HK-2 (cell line): ENCODE data around the gene SKI.

Experiments
- DNase-seq: peaks from one replicate; pipeline ENCODE4 v3.0.0-alpha.2; 2018; ENCODE audit not compliant: unreplicated experiment

SKI gene

DNA sequence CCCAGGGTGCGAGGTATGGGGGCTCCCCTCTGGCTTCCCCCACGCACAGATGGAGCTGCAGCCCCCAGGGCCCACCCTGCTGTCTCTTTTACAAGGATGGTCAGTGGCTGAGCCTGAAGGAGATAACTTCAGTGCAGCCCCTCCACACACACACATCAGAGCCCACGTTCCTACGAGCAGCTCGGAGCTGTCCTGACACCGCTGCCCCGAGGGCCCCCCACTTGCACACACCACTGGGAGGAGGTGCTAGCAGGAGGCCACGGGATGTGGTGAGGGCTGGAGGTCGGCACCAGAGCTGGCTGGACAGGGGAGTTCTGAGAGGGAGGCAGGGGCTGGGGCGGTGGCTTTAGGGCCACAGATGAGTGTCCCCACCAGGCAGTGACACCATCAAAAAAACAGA is 109.4 kb downstream of the SKI start:
- no peak for DNase-seq

DNA sequence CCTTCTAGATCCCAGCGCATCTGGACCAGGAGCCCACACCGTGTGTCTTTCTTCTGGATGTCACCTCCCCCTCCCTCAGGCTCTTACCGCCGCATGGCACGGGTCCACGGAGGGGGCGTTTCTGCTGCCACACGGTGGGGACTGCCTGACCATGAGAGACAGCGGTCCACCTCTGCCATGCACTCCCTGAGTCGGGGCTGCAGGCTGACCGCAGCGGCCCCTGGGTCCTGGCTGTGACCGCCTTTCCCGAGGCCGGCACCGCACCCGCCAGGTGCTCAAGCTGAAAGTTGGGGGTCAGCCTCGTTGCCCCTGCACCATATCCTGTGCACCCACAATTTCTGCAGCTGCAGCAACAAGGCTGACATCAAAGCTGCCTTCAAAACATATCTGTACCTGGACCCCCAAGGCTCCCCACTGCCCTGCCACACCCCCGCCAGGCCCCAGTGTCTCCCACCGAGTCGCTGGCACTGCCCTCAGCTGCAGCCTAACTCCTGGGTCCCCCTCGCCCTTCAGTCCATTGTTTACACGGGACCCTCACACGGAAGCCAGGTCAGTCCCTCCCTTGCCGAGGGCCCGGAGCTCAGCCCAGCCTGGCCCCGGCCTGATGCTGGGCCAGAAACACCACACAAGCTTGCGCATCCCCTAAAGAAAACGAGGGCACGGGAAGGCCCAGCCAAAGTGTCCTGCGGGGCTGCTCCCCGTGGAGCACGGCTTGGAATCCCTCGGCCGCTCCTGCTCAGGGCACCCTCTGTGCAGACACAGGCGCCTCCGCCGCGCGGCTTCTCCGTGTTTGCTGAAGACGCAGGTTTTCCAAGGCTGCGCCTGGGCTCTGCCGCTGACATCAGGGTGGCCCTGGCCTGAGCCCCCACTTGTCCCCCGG is 111.3 kb downstream of the SKI start:
- DNase-seq, result no peak

DNA sequence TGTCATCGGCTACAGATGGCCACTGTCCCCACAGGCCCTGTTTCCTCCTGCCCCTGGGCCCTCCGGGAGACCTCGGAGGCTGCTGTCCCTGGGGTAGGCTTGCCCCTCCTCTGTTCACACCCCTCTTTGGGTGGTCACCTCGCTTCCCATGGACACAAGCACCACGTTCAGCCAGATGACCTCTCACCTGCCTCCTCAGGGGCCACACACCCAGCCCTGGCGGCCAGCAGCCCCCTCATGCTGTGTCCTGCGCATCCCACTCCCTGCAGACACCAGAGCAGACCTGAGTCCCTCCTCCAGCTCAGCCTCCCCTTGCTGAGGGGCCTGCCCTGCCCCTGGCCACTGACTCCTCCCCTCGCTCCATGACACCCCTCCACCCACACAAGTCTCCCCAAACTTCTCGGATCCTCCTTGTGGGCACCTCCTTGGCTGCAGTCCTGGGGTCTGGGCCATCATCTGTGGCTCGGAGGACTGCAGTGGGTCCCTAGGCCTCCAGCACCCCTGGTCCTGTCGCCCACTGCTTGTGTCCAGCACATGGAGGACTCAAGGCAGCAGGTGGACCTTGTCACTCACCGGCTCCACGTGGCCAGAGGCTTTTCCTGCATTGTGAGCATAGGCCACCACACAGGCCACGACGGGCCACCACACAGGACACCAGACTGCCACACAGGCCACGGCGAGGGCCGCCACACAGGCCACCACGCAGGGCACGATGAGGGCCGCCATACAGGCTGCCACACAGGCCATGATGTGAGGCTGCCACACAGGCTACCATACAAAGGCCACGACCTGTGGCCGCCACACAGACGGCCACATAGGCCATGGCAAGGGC is 112.2 kb downstream of the SKI start:
- no peak for DNase-seq

DNA sequence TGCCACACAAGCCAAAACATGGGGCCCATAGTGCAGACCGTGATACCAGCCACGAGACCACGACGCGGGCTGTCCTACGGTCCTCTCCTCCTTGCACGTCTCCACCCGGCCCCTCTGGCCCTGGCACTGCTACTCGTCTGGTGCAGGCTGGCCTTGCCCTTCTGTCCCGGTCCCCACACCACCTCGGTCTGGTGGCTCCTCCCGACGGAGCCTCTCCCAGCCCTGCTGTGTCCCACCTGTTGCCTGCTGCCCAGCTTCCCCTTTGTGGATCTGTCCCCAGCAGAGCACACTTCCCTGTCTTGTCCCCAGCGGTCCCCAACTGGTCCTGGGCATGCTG is 112.8 kb downstream of the SKI start:
- DNase-seq, result no peak

DNA sequence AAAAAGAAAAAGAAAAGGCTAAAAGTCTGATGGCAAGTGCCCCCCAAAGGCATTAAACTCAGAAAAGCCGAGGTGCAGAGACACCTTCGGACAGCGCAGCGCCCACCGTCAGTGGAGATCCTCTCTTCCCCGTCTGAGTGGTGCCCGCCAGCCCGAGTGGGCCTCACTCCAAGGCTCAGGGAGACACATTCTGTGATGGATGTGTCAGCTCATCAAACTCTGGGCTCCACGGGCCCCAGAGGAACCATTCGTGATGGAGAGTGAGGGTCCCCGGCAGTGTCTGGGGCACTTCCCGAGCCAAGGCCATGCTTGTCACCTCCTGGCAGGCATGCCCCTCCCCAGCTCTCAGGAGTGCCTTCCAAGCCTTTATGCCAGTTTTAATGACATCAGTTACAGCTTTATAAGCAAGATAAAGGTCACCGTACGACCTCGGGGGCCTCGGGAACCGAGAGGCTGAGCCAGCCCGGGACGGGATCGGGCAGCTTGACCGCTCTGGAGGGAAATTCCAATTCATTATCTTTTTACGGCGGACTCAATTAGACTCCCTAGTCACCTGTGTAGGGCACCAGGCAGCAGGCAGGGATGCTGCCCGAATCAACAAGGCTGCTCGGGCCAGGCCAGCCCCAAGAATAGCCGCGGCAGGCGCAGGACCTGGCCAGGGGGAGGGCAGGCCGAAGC is 113.7 kb downstream of the SKI start:
- no peak for DNase-seq

DNA sequence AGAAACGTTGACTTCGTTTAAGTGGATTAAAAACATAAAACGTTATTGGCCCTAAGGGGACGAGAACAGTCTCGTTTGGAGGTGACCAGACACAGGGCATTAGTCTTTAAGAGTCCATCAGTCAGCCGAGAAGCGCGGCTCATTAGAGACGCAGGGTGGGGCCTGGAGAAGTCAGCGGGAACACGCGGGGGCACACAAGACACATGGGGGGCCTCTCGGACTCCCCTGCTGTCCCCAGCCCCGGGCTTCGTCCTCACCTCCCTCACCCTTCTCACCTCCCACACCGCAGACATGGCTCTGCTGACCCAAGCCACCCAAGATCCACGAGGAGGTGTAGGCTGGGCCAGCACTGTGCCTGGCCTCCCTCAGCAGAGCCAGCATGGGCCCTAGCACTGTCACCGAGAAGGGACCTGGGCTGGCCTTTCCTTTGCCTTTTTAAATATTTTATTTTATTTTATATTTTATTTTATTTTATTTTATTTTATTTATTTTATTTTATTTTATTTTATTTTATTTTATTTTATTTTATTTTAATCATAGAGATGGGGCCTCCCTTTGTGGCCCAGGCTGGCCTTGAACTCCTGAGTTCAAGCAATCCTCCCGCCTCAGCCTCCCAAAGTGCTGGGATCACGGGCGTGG is 114.4 kb downstream of the SKI start:
- no peak for DNase-seq

DNA sequence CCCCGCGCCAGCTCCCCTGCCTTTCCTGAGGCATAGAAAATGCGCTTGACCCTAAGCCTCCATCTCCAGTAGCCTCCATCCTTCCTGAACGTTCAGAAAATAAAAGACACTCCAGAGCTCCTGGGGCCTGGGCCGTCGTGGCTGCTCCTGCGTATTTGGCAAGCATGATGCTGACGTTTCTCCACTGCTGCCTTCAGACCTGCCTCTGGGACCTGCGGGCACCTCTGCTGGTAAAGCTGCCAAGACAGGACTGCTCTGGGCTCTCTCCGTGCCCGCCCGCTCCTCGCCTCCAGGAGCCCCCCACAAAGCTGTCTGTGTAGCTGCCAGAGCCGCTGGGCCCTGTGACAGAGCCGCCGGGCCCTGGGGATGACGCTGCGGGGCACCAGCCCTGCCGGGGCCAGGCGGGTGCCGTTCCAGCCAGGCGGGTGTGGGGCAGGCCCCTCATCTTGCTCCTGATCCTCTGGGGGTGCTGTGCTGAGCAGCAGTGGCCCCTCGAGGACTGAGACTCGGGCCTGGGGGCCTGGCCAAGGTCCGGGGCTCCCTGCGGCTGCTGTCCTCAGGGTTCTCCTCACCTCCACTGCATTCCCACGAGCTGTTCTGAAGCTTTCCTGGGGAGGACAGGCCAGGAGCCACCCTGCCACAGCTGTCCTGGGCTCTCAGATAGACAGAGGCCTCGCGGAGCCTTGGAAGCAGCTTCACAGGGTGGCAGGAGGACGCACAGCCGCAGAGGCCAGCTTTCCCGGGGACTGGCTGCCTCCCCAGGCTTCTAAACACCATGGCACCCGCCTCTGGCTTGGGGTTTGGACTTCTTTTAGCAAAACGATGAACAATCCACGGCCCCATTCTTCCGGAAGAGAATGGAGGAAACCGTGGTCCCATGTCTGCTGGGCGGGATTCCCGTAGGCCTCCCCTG is 115.2 kb downstream of the SKI start:
- no peak for DNase-seq

DNA sequence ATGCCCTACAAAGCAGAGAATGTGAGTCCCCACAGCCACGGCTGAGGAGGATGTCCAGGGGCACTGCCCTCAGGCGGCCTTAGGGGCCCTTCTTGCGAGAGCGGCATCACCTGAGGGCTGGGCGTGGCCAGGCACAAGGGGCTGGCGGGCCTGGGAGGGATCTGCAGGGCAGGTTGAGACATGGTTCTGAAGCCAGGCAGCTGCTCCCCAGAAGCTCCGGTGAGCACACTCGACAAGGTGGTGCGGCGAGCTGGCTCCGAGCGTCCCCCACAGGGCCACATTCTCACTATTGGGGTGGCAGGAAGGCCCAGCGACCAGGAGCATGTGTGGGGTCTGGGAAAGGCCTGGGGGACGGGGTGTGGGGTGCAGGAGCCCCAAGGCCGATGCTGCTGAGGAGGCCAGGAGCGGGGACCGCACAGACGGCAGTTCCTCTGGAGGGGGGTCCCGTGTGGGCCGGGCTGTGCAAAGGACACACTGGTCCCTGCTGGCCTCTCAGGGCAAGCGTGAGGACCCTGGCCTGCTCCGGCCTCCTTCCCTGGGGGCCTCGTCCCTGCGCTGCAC is 116.1 kb downstream of the SKI start:
- DNase-seq, result no peak

DNA sequence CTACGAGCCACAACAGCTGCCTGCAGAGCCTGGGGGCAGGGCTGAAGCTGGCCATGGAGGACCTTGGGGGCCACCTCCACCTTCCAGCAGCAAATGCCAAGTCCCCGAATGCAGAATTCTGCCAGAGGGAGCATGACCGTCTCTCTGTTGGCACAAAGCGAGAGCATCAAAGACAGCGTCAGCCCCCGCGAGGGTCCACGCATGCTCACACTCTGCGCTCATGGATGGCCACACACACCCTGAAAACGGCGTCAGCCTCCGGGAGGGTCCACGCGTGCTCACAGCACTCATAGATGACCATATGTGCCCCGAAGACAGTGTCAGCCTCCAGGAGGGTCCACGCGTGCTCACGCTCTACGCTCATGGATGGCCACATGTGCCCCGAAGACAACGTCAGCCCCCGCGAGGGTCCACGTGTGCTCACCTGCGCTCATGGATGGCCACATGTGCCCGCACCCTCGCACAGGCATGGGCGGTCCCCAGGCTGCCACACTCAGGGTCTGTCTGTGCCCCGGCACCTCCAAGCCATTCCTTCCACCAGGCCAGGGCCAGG is 116.7 kb downstream of the SKI start:
- DNase-seq, result no peak

DNA sequence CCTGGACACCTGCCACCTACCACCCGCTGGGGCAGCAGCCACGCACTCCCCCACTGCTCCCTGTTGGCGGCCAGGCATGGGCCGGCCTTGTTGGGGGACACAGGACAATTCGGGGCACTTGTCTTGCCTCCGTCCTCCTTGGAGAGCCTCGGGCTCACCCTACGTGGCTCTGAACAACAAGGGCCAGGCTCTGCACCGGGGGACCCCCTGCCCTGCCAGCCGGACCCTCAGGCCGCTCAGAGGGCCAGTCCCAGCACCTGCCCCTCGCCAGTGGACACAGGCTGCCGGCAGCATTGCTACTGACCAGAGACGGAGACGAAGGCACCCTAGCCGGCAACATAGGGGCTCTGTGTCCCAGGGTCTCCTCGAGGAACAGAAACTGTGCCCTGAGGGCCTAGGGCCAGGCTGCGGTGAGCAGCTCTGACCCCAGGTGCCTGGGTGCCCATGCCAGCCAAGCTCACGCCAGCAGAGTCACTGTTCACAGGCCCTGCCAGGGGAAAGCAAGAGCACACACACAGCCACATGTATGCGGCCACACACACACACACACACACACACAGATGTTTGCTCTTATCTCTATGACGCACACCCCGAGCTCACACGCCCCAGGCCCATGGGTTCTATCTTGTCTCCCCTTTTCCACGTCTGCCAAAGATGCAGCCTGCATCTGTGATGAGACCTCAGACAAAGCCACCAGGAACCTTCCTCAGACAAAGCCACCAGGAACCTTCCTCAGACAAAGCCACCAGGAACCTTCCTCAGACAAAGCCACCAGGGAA is 117.4 kb downstream of the SKI start:
- DNase-seq, result no peak

DNA sequence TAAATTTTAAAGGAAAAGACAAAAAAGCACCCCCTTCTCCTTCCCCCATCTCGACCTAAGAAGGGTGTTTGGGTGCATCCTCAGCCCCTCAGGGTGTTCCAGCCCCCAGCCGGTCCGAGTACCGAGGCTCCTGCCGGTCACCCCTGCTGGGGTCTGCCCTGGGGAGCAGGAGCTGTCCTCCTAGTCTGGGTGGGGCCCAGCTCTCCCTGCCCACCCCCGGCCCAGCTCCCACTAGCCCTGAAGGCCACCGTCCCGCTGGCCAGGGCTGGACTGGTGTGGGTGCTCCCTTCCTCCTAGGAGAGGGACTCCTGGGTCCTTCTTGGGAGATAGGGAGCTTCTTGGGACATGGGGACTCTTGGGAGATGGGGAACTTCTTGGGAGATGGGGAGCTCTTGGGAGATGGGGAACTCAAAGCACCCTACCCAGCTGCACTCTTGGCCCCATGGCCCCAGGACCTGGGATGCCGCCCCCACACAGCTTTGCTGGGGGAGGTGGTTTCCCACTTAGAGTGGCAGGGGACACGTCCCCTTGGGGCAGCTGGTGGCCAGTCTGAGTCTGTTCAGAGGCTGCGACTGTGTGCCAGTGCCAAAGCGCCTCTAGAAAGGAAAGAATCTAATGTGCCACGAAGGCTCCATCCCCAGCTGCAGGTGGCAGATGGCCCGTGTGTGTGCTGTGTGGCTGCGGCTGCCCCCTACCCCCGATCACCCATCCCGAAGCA is 118.7 kb downstream of the SKI start:
- no peak for DNase-seq

DNA sequence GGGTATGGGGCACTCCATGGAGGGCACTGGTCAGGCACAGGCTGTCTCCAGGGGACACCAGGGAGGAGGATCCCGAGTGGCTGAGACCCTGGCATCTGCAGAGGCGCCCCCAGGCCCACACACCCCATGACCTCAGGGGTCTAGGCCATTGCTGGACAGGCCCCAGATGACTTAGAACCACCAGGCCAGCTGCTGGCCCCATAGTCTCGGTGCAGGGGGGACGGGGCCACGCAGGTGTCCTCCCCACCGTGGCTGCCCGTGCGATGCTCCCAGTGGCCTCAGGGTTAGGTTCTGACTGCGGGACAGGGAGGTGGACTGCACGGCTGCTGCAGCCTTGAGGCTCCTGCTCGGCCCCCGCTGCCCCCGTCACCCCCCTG is 119.3 kb downstream of the SKI start:
- no peak for DNase-seq

DNA sequence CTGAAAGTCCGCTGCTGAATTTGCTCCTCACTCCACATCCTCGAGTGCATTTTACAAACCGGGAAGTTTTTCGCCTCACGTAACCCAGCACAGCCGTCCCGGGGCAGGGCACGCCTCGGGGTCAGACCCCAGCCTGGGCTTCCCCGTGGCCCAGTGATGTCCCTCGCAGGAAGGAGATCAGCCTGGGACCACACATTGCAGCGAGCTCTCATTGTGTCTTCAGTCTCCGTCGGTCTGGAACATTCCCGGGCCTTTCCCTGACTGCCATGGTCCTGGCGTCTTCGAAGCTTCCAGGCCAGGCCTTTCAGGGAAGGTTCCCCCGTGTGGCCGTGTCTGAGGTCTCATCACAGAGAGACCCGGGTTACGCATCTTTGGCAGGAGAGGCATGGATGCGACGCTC is 119.8 kb downstream of the SKI start:
- DNase-seq, result no peak

DNA sequence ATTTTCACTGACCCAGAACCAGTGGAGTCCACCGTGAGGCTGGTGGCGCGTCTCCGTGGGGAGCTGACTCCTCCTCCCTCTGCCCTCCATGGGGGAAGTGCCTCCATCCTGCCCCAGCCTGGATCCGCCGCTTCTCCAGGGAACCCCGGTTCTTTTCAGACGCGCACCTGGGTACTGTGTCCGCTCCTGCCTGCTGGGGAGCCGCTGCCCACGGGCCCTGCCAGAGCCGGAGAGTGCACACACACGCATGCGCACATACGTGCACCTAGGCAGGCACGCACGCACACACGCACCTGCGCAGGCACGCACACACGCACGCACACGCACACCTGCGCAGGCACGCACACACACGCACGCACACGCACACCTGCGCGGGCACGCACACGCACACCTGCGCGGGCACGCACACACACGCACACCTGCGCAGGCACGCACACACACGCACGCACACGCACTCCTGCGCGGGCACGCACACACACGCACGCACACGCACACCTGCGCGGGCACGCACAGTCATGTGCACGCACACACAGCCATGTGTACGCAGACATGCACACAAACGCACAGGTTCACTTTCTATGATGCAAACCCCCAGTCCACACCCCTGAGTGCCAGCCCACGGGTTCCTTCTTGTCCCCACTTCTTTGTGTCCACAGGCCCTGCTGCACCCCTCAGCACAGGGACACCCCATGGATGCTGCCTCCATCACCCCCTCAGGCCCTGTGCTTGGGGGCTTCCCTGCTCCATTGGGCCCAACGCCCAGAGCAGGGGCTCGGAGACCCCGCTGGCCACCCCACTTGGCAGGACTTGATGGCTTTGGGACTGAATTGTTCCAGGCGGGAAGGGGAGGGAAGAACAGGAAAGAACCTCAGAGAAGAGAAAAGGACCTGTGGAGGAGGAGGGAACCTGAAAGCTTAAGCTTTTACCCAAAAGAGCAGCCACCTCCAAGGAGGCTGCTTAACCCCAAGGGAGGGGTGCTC is 120.5 kb downstream of the SKI start:
- DNase-seq, result no peak

DNA sequence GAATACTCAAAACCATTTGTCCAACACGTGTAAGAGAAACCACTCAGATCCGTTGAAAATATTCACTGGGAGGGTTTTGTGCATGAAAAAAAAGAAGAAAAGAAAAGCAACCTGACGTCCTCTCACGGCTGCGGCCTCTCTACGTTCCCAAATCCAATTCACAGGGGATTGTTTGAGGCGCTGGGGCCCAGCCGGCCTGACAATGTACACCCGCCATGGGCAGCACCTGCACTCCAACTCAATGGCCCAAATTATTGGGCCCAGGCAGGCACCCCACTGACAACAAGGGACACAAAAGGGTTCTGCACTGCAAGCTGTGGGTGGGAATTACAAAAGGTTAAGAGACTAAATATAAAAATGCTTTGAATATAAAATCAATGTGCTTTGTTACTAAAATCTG is 121.7 kb downstream of the SKI start:
- DNase-seq, result no peak

DNA sequence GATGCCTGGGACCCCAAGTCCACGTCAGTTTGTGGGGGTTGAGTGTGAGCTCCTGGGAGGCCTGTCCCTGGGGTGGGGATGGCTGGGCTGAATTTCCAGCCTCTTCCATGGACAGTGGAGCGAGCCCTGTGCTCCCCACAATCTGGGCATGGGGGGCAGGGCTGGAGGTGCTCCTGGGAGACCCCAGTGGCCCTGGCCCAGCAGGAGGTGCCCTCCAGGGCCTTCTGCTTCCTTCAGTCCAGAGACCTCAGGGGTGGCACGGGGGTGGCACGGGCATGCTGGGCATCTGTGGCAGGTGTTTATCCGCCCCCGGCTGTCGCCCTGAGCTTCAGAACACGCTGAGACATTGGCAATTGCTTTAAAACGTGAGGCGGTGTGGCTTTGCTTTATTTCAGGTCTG is 122.4 kb downstream of the SKI start:
- no peak for DNase-seq

DNA sequence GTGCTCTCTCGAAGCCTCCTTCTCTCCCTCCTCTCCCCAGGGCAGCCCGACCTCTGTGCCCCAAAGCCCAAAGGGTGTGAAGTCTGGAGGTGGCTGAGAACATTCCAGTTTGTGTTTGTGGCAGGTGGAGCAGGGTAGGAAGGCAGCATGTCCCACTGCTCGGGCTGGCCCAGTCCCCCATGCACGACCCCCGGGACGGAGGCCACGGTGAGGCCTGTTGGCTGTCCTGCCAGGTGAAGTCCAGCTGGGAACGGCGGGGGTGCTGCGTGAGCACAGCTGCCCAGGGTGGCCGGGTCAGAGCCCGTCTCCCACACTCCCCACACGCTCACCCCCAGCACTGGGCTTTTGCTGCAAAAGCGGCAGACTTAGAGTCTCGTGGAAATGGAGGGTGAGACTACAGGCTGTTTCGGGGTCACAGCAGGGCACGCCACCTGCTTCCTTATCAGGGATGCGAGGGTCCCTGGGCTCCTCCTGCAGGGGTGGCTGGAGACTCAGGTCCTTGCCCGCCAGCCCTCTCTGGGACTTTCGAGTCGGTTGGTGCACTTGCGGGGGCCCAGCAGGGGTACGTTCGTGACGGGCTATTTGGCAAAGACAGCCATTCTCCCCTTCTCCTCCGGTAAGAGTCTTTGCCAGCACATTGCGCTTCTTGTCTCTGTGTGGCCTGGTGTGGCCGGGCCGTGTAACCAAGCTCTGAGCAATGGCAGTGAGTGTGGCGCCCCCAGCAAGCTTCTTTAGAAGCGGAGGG is 123.0 kb downstream of the SKI start:
- no peak for DNase-seq
